HG02885 (cell line): Measurements from ENCODE around the gene GPATCH3.
A peak's percentile ranks its signal among the peaks of the same experiment; 100 is the strongest.
"Not testable (repeated sequence)": the region's sequence is repeated elsewhere in the genome, so short reads cannot be mapped to it uniquely, and the experiment has no call there.

Experiments used
- ATAC-seq: cut with Tn5 transposase; IDR thresholded peaks from one replicate; pipeline ENCODE4 v1.9.1; 2021; ENCODE audit warnings: mild to moderate bottlenecking; ENCODE audit not compliant: unreplicated experiment, poor library complexity

GPATCH3 gene

DNA sequence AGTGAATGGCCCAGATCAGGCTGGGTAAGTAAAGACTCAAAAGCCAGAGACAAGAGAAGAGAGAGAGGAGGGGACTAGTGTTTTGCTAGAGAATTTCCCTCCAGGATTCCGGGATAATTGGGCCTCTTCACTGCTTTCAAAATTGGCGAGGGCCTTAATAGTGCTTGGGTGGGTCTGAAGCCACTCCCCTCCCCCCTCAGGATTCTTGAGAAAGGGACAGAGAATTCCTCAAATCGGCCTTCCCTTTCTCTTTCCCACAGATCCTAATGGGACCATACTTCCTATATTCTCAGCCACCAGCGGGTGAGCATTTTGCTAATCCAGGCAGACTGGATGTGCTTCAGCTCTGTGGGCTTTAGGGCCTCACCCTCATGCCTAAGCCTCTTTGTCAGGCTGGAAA is 25.4 kb downstream of the GPATCH3 start:
- no peak for ATAC-seq

DNA sequence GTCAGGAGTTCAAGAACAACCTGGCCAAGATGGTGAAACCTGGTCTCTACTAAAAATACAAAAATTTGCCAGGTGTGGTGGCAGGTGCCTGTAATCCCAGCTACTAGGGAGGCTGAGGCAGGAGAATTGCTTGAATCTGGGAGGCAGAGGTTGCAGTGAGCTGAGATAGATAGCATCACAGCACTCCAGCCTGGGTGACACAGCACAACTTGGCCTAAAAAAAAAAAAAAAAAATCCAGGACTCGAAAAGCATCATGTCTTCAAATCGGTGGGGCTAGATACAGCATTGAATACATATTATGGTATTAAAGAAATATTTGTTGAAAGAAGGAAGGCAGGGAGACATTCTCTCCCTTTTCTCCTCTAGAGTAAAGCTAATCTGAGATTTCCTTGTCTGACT is 27.2 kb downstream of the GPATCH3 start:
- not testable (repeated sequence) for ATAC-seq

DNA sequence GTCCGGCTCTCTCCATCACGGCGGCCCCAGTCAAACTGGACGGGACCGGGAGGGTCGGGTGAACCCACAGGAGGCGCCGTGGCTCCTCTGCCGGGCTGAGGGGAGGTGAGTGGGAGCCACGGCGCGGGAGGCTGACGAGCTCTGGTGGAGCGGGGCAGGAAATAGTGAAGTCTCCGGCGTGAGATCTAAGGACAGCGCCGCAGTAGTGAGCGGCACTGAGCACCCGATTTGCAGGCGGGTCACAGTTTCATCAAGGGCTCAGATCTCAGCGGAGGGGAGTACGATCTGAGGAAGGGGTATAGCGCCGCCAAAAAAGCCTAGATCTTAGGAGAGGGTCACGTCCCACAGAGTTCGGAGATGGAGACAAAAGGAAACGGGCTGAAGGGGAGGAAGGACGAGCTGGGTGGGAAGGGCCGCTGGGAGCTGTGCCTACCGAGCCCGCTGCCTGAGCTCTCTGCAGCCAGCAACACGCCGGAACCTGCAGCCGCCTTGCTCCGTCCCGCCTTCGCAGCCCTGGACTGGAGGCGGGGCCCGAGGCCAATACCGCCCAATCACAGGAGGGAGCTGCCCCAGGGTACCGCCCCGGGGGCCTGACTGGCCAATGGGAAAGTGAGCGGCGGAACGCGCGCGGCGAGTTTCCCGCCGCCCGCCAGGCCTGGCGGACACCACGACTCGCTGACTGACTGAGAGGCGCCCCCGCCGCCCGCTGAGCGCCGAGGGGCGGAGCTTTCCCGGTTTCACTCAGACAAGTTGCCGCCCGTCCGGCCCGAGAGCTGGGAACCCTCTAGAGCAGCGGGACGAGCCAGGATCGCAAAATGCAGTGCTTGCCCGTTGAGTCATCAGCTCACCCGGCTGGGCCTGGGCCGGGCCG is 35.4 kb downstream of the GPATCH3 start:
- ATAC-seq: peak; percentile 90

DNA sequence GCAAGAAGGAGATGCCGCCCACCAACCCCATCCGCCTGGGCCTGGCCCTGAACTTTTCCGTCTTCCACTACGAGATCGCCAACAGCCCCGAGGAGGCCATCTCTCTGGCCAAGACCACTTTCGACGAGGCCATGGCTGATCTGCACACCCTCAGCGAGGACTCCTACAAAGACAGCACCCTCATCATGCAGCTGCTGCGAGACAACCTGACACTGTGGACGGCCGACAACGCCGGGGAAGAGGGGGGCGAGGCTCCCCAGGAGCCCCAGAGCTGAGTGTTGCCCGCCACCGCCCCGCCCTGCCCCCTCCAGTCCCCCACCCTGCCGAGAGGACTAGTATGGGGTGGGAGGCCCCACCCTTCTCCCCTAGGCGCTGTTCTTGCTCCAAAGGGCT is 36.6 kb downstream of the GPATCH3 start:
- no peak for ATAC-seq

DNA sequence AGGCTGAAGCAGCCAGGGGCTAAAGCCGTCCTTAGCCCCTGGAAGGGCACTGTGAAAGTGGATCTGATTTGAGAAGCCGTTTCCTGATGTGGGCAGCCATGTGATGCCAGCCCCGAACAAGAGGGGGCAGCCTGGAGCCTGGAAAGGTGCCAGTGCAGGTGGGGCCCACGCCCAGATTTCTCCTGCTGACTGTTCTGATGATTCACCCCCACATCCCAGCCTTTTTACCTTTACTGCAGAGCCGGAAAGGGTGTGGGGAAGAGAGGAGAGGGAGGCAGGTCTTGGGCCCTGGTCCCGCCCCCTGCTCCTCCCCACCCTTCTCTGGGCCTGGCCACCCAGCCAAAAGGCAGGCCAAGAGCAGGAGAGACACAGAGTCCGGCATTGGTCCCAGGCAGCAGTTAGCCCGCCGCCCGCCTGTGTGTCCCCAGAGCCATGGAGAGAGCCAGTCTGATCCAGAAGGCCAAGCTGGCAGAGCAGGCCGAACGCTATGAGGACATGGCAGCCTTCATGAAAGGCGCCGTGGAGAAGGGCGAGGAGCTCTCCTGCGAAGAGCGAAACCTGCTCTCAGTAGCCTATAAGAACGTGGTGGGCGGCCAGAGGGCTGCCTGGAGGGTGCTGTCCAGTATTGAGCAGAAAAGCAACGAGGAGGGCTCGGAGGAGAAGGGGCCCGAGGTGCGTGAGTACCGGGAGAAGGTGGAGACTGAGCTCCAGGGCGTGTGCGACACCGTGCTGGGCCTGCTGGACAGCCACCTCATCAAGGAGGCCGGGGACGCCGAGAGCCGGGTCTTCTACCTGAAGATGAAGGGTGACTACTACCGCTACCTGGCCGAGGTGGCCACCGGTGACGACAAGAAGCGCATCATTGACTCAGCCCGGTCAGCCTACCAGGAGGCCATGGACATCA is 37.2 kb downstream of the GPATCH3 start, which contains the start of gene SFN:
Gene SFN, plus strand, starts transcription at position 369 of the 904 bp plus-strand sequence. Its CDS starts 64 bp downstream, at position 433.
- ATAC-seq: no peak

DNA sequence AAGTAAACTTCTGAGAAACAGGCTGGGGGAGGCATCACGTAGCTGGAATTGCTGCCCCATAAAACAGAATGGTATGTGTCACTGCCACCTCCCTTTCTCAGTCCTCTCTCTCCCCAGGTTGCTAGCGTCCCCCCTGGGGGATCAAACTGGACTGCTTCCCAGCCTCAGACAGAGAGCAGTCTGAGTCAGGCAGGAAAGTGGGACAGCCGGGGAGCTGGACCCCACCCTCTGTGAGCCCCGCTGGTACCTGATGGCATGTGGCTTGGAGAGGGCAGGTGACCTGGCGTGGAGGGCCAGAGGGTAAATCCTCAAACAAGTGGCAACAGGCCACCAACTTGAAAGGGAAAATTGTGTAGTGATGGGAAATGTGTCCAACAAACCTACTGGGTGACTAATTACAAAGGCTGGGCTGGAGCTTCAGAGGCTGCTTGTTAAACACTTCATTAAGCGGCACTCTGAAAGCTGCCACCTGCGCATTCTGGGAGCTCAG is 38.3 kb downstream of the GPATCH3 start:
- ATAC-seq: no peak

DNA sequence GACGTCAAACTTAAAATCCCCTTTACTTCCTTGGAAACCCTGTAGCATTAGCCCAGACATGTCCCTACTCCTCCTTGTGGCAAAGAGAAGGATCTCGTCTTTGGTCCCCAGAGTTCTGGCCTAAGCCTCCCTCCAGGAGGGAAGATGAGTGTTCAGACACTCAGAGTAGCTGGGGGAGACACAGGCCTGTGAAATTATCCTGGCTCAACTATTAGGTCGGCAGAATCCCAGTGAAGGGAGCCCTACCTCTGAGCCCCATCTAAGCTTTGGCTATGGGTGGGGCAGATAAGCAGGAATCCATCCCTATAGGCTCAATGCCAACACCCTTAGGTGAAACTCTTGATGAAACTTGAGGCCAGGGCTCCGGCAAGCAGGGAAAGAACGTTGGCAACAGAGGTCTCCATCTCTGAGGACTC is 39.0 kb downstream of the GPATCH3 start:
- ATAC-seq: no peak

DNA sequence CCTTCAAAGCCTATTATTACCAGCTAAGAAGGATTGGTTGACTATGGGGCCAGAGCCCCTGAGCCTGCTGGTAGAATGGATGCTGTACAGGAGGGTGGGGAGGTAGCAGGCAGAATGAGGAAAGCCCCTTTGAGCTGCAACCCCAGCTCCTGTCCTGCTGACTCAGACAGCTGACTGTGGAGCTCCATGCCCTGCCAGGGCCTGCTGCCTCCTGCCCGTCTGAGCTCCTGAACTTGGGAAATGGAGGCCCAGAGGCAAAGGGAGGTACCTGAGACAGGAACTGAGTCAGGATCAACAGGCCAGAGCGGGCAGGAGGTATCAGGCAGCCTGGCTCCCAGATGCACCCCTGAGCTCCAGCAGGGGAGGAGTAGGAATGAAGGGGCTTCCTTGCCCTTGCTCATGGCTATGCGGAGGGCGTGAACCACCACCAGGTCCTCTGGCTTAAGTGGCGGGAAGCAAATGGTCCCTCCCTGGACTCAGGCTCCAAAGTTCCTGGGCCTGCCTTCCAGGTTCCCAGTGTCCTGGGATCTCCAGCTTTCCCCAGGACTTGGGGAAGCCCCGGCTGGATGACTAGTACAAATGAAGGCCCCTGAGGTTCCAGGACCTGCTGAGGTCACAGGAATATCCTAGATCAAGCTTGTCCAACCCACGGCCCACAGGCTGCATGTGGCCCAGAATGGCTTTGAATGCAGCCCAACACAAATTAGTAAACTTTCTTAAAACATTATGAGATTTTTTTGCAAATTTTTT is 41.2 kb downstream of the GPATCH3 start:
- ATAC-seq: no peak

DNA sequence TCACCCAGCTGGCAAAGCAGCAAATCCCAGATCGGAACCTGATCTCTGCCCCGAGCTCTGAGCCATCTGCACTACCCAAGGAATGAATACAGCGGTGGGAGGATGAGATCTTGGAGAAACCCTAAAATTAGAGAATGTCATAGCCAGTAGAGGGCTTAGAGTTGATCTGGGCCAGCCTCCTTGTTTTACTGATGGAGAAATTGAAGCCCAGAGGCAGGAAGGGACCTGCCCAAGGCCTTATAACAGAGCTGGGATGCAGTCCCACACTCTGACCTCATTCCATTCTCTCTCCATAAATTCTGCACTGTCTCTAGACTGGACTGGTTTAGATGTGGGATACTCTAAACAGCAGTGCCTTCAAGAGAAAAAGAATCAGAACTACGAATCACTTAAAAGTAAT is 42.1 kb downstream of the GPATCH3 start:
- no peak for ATAC-seq

DNA sequence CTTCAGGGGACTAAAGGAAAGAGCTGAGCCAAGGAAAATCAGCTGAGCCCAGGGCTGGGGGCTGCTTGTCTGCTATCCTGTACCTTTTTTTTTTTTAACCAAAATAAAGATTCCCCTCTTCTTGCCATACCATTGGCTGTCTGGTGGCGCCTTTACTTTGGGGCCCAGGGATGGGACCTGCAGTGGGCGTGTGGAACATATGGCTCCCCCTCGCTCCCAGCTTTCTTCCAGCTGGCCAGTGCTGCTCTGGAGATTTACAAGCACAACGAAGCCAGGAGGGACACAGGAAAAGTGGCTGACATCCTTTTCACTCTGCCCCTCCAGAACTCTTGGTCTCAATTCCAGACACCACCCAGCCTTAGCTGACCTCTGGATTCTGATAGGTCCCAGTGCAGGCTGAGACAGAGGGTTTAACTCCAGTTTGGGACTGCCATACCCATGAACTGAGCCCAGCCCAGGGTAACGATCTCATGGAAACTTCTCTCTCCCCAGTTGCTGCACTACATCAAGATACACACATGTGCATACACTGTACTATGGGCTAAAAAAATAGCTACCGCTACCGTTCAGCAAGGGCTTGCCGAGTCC is 42.7 kb downstream of the GPATCH3 start:
- ATAC-seq: no peak

DNA sequence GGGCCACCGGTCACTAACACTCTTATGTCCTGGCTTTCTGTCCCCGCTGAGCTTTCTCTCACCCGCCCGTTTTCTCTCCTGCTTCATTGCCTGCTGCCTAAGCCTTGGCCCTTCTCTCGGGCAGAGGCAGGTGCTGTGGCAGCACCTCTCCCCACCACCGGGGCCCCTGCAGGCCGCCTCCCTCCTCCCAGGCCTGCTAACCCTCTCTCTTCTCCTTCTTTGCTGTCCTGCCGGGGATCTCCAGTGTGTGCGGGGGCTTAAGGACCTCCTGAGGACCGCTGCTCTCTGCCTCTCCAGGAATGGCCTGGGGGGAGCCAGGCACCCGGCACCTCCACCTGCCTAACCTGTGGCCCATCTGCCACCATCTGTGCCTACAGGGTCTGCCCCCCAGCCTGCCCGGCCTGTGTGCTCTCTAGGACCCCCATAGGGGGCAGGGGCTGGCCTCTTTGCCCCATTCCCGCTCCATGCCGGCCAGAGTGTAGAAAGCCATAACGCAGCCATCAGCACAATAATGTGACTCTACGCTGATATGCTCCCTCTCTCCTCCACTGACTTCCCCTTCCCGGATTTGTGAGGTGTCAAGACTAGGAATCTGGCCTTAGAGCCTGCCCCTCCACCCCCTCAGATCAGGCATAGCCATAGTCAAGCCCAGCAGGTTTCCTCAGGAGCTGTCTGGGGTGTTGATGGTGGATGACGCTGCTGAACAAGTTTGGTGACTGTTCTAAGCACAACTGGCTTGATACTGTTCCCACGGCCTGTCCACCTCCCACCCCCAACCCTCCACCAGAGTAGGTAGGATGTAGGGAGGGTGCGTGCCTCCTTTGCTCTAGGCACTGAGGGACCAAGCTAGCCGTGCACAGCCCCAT is 43.4 kb downstream of the GPATCH3 start:
- ATAC-seq: no peak

DNA sequence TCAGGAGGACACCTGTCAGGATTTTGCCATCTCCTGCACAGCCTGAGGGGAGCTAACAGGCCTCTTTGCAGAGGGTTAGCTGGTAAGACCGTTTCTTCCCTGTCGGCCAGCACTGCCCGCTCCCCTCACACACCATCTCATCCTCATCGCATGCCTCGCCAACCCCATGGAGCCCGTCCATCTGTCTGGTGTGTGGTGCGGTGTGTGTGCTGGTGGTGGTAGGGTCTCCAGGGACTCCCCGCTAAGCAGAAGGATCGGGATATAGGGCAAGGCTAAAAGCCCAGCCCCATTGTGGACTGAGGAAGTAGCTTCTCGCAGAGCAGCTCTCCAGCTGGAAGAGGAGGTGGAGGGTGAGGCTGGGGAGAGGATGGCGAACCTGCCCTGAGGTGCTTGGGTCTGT is 44.1 kb downstream of the GPATCH3 start:
- no peak for ATAC-seq

DNA sequence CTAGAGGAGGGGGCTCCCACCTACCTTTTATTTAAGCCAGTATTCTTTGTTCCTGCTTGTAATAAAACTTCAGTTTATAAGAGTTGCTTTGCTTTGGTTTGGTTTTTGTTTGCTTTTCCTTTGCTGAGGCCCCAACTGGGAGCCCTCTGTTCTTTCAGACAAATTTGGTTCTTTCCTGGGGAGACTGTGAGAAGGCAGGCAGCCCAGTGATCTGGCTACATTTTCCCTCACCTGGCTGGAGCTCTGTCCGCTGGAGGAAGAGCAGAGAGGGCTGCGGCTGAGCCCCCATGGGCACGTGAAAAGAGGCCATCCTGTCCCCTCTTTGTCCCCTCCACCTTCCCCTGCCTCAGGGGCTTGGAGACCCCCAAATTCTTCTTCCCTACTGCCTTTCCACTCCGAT is 44.6 kb downstream of the GPATCH3 start:
- ATAC-seq: no peak

DNA sequence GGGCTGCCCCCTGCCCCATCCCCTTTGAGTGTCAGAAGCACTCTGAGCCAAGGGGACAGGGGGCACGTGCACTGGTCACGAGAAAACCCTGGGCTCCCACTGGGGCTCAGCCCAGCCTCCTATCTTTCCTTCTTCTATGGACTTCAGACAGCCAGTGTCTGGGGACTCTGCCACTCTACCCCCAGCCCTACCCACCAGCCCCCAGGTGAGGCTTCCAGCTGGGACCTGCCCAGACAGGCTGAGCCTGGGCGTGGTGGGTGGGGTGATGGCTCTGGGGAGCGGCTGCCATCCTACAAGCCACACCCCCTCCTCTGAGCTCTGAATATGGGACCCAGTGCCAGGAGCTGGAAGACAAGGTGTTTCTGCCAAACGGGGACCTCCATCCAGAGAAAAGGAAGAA is 45.4 kb downstream of the GPATCH3 start:
- ATAC-seq: no peak

DNA sequence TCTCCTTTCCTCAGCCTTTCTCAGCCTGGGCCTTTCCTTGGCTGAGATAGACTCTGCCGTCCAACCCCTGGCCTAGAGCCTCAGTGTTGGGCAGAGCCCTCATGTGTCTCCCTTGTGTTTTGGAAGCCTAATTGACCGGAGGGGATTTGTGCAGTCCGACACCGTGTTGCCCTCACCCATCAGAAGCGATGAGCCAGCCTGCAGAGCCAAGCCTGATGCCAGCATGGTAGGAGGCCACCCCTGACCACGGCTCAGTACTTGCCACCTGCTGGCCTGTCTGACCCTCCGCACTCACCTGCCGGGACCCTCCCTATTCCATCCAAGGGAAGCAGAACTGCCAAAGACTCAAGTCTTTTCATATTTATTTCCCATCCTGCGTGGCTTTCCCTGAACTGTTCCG is 46.7 kb downstream of the GPATCH3 start:
- ATAC-seq: no peak

DNA sequence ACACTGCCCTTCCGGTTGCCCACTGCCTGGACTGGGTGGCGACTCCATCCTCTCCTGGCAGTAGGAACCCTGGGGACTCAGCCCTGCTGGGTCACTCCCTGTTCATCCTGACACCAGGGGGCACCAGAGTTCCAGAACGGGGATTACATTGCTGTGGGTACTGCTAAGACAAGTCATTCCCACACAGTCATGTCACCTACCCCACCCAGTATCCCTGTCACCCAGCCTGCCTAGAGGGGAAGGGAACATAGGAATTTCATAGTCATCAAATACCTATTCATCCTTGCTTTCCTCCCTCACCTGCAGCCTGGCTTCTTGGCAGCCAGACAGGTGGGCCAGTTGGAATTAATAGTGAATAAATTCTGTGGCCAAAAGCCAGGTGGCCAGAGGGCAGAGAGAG is 47.1 kb downstream of the GPATCH3 start:
- no peak for ATAC-seq

DNA sequence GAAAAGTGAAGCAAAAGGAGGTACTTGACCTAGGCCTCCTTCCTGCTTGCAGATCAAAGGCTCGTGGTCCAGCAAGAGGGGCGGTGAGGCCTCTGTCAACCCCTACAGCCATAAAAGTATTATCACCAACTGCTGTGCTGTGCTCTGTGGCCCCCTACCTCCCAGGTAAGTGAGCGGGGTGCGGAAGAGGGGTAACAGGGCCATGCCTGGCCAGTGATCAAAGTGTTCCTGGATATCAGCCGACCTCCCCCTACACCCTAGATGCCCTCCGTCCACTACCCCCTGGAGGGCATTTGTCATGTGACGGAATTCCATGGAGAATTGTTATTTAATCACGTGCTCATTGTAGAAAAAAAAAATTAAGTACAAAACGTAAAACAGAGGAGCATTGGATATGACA is 47.6 kb downstream of the GPATCH3 start:
- ATAC-seq: no peak

DNA sequence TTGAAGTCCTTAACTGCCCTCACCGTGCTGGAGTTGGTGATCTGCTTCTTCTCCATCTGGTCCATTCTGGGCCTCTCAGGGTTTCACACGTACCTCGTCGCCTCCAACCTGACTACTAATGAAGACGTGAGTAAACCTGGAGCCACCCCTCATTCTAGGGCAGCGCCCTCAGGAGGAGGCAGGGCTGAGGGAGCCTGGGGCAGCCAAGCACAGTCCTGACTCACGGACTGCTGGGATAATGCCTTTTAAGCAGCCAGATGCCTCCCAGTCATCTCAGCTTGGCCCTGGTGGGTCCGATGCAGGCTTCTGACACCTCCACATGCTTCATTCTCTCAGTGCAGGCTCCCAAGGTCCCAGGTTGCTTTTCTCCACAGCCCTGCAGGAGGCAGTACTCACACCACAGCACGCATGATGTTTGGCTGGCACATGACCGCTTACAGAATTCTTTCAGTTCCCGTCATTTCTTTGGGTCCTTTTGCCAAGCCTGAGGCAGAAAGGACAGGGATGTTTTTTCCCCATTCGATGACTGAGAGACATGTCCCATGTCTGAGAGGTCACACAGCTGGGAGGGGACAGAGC is 49.1 kb downstream of the GPATCH3 start:
- no peak for ATAC-seq
